Transverse colon (tissue), 4 donors: ENCODE results near the gene TRPM4.

Experiments used
- CTCF ChIP-seq, 5 experiments: fragments of 200-600 bp in 3 of 5; fragments of 450-650 bp in 2 of 5; sonication (generic) in 3 of 5; IDR thresholded peaks; 1 replicate in 2 of 5; 2 replicates in 3 of 5; pipeline ENCODE4 v1.5.1; 2016 to 2017; ENCODE audit warnings: antibody characterized with exemption in 5 of 5, inconsistent platforms in 3 of 5, mild to moderate bottlenecking in 2 of 5, moderate library complexity in 1 of 5
- POLR2A ChIP-seq: fragments of 450-650 bp; IDR thresholded peaks from one replicate; pipeline ENCODE4 v1.6.1; 2016; ENCODE audit warnings: antibody characterized with exemption, mild to moderate bottlenecking, moderate library complexity
- POLR2AphosphoS5 ChIP-seq, 3 donors: sonication (generic); formaldehyde crosslinking; IDR thresholded peaks; one replicate each; pipeline ENCODE4 v1.6.1; 2016; ENCODE audit warnings: antibody characterized with exemption in 3 of 3

- no peak for TF ChIP-seq POLR2A
- TF ChIP-seq CTCF (IDR thresholded peaks at IDR 0.05) = no peak
- TF ChIP-seq POLR2AphosphoS5 (IDR thresholded peaks at IDR 0.05) = no peak
Measured at GRCh38 chr19:49111218-49111998, 46.2 kb upstream of the TRPM4 start.
